HG02885 (cell line): ENCODE data around the gene RELN.
"Not testable (repeated sequence)": the region's sequence is repeated elsewhere in the genome, so short reads cannot be mapped to it uniquely, and the experiment has no call there.

Source experiments
- ATAC-seq: cut with Tn5 transposase; IDR thresholded peaks from one replicate; pipeline ENCODE4 v1.9.1; 2021; ENCODE audit warnings: mild to moderate bottlenecking; ENCODE audit not compliant: unreplicated experiment, poor library complexity

The RELN gene

DNA sequence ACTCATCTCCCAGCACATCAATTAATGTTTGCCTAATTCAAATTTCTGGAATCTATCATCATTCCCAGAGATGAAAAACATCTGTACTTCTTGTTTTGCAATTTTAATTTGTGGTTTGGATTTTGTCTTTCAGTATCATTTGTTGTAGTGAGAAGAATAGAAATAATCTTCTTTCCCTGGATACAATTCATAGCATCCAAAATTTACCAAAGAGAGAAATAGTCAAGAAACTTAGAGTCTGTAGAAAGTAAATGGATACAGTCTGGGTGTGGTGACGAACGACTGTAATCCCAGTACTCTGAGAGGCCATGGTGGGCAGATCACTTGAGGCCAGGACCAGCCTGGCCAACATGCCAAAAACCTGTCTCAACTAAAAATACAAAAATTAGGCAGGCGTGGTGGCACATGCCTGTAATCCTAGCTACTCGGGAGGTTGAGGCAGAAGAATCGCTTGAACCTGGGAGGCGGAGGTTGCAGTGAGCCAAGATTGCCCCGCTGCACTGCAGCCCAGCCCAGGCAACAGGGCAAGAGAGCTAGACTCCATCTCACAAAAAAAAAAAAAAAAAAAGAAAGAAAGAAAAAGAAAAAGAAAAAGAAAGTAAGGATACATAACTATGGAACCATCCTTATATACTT is 193.0 kb downstream of the RELN start:
- ATAC-seq = no peak

DNA sequence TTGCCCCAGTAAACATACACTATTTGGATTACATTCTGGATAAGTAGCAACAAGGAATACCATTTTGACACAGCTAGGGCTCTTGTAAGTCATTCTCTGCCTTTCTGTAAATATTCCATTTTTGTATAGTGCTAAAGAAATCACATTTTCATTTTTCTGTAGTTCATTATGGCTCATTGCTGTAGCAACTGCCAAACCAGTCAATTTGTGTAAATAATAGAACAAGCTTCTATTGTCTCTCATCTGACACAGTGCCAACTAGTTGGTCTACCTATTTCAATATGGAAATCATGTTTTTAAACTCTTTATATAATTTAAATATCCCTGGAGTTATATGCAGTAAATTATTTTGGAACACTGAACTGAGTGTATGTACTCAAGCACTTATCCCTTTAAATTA is 193.7 kb downstream of the RELN start:
- no peak for ATAC-seq

DNA sequence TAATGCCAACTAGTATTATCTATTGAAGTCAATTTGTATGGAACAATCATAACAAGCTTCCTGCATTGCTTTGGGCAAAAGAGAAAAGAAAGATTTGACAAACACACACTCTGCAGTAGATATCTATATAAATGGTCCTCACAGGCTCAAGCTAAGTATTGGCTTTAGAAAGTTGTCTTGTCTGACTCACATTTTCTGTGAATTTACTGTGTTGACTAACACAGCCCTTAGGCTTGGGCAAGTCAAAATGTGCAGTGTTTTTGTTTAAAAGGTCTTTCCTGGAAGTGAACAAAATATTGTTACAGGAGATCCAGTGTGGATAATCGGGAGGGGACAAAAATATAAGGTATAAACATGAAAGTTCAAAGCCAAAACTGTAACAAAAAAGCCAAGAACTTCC is 194.4 kb downstream of the RELN start:
- no peak for ATAC-seq

DNA sequence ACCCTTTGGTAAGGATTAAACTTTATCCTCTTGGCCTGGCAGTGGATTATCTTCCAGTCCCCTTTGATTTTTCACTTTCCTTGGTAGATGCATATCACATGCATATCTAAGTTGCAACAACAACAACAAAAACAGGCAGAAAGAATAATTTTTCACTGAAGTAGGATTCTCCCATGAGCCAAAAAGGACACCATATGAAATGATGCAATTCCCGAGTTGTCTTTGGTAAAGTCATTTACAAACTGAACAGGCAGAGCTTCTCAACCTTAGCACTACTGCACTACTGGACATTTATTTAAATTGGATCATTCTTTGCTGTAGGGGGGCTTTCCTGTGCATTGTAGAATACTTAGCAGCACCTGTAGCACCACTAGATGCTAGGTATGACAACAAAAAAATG is 195.0 kb downstream of the RELN start:
- ATAC-seq = no peak

DNA sequence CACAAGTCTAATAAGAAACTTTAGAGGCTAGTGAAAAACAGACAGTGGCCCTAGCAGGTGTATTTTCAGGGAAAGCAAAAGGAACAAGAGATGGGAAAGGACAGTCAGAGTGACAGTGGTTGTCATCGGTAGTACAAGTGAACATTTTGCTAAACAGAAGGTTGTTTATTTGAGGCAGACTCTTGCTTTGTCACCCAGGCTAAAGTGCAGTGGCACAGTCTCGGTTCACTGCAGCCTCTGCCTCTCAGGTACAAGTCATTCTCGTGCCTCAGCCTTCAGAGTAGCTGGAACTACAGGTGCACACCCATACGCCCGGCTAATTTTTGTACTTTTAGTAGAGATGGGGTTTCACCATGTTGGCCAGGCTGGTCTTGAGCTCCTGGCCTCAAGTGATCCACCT is 195.8 kb downstream of the RELN start:
- ATAC-seq = no peak

- no peak for ATAC-seq
Measured at GRCh38 chr7:103791894-103792293, 197.6 kb downstream of the RELN start.

DNA sequence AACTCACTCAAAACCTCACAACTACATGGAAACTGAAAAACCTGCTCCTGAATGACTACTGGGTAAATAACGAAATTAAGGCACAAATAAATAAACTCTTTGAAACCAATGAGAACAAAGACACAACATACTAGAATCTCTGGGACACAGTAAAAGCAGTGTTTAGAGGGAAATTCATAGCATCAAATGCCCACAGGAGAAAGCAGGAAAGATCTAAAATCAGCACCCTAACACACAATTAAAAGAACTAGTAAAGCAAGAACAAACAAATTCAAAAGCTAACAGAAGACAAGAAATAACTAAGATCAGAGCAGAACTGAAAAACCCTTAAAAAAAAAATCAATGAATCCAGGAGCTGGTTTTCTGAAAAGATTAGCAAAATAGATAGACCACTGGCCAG is 202.4 kb downstream of the RELN start:
- ATAC-seq = not testable (repeated sequence)

- no peak for ATAC-seq
Measured at GRCh38 chr7:103784646-103785286, 204.7 kb downstream of the RELN start.

DNA sequence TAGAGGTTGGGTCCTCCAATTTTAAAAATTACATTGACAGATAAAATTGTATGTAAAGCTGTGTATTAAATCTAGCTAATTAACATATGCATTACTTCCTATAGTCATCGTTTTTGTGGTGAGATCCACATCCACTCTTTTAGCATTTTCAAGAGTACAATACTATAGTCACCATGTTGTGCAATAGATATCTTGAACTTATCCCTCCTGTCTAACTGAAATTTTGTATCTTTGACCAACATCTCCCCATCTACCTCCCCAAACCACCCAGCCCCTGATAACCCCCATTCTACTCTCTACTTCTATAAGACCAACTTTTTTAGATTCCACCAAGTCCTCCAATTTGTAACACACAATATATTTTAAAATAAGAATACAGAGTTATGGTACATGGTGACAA is 208.0 kb downstream of the RELN start:
- ATAC-seq = no peak

DNA sequence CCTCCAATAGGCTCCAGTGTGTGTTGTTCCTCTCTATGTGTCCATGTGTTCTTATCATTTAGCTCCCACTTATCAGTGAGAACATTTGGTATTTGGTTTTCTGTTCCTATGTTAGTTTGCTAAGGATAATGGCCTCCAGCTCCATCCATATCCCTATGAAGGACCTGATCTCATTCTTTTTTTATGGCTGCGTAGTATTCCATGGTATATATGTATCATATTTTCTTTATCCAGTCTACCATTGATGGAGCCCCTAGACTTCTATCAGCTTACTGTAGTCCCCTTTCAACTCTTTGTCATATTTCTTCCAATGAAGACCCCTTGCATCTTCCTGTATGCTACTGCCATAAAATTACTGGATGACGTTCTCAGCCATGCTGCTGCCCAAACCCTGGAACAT is 208.9 kb downstream of the RELN start:
- not testable (repeated sequence) for ATAC-seq

DNA sequence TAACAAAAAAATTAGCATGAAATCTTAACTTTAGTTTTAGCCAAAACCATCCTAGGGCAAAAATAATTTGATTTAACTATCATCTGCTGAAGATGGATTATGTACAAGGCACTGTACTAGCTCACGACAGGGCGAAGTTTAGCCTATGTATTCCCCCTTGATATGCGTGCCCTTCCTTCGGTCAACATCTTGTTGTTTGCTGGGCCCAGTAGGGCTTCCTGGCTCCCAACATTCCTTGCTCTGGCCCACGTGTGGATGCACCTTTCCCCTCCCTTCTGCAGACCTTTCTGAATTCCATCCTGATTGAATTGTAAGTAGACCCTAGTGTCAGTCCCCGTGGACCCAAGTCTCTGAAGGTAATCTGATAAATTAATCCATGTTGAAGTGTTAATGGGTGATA is 212.0 kb downstream of the RELN start:
- no peak for ATAC-seq

DNA sequence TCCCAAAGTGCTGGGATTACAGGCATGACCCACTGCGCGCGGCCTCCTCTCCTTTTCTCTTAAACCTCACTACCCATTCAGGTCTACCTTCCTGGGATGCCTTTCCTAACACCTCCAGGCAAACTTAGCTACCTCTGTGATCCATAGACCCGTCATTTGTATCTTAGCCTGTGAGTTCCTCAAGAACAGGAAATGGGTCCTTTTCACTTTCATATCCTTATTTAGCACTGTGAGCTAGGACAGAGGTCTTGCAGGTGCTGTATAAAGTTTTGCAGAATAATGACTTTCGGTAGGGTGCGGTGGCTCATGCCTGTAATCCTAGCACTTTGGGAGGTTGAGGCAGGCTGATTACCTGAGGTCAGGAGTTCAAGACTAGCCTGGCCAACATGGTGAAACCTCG is 215.7 kb downstream of the RELN start:
- no peak for ATAC-seq

DNA sequence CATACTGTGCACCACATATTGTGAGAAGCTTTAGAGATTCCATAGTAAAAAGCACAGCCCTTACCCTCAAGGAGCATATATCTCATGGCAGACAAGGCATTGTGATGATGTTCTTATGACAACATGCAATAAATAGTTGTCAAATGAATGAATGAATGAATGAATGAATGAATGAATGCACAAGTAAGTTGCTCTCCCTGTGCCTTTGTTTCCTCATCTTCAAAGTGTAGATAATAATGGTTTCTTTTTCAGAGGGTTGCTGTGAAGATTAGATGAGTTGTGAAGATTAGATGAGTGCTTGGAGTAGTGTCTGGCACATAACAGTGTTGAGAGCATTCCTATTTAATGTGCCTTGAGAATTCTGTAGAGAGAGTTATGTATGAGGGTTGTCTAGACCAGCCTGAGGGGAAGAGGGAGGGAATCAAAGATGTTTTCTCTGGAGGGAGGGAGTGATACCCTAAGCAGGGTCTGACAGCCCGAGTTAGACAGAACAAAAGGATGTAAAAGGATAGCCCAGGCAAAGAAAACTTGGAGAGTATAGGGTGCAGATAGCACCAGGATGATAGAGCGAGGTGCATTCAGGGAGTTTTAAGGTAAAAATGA is 217.2 kb downstream of the RELN start:
- no peak for ATAC-seq

- no peak for ATAC-seq
Measured at GRCh38 chr7:103771294-103771693, 218.2 kb downstream of the RELN start.

DNA sequence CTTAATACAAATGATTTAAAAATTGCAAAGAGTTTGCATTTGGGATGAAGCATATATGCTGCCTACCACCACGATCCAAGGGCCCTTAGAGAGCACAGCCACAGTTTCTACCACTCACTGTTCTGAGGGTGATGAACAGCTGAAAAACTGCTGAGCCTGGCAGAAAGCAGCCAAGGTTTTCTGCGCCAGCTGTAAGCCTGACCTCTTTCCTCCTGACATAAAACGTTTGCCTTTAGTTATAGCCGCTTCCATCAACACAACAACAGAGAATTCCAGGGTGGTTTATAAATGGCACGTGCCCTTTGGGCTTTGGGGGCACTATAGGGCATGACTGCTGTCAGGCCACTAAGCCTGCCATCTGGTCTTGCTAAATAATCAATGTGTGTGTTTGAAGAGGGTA is 222.8 kb downstream of the RELN start:
- no peak for ATAC-seq

GRCh38 chr7:103765901-103766300 is 223.6 kb downstream of the RELN start:
- no peak for ATAC-seq

DNA sequence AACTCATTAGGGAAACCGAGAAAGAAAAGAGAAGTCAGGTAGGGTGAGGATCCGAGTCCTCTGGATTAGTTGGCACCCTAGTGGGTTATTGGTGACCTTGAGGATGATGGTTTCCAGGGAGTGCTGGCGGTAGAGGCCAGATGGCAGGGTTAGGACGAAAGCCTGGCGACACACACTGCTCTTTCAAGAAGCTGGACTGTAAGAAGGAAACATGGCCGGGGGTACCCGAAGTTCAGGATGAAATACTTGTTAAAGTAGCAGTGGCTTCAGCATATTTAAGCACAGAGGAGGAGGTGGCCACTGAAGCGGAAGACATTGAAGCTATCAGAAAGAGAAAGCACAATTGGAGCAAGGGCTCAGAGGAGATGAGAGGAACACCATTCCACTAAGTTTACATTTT is 224.6 kb downstream of the RELN start:
- no peak for ATAC-seq

DNA sequence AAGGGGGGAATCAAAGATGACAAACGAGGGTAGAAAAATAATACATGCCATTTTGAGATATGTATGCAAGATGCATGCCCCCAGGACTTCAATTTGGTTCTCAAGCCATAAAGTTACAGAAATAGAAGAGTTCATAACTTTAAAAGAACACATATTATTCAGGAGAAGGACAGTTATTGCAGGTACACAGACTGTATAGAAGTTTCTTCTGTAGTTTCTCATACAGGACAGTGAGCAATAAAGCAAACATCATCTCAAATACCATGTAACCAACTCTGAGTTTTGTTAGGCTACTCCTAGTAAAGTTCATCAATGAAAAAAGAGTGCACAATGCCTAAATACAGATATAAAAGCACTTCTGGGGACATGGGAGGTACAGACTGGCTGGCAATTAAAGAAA is 226.6 kb downstream of the RELN start:
- ATAC-seq = no peak

DNA sequence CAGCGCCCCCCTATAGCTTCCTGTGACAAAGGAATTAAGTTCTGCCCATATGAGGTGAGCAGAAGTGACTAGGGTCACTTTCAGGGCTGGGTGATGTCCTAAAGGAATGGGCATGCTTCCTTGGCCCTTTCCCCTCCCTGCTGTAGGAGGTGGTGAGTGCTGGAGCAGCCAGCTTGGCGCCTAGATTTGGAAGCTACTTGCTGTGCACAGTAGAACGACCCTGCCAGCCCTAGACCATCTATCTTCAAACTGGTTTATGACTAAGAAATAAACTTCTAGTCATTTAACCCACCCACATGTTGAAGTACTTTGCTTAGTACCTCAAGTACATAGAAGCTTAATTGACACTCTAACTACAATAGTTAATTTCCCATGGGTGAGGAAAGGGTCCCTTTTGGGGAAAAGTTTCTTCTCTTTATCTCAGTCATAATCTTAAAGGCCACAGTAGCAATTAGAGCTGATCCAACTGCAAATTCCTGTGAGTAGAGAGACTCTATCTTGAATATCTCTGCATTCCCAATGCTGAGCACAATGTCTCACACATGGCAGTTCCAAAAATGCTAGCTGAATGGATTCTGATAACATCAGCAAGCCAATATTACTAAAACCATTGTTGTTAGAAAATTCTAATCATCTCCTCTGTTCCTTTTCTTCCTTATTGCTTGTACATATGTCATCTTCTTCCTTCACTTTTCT is 227.2 kb downstream of the RELN start:
- ATAC-seq = no peak

GRCh38 chr7:103752995-103753394 is 236.5 kb downstream of the RELN start:
- ATAC-seq = no peak

GRCh38 chr7:103751311-103751880 is 238.1 kb downstream of the RELN start:
- no peak for ATAC-seq
